K562 (cell line): ENCODE data around the gene CTNNB1.

ENCODE experiments used
- CBX2 ChIP-seq: fragments of 200-600 bp; sonication (generic); IDR thresholded peaks from one replicate; pipeline ENCODE4 v1.6.1; 2012; ENCODE audit warnings: mild to moderate bottlenecking, low read length, inconsistent platforms; ENCODE audit not compliant: insufficient read depth, poor library complexity, severe bottlenecking
- HCFC1 ChIP-seq: IDR thresholded peaks from 2 replicates; pipeline ENCODE4 v1.6.1; 2012; ENCODE audit warnings: low read depth, low read length, improper control_type of control experiment
- HDAC2 ChIP-seq: fragments of 450-650 bp; IDR thresholded peaks from 2 replicates; pipeline ENCODE4 v1.6.1; 2016; ENCODE audit warnings: mild to moderate bottlenecking
- KAT2B ChIP-seq: IDR thresholded peaks from one replicate; pipeline ENCODE4 v1.6.1; 2012; ENCODE audit warnings: low read depth, mild to moderate bottlenecking, control low read depth, inconsistent platforms, low read length, moderate library complexity
- RBBP5 ChIP-seq: fragments of 200-600 bp; sonication (generic); IDR thresholded peaks from 2 replicates; pipeline ENCODE4 v1.6.1; 2012; ENCODE audit warnings: borderline replicate concordance, mild to moderate bottlenecking, low read length, control low read depth, inconsistent platforms; ENCODE audit not compliant: insufficient read depth, poor library complexity, severe bottlenecking
- RBM15 ChIP-seq: fragments of 200-400 bp; formaldehyde crosslinking; IDR thresholded peaks from 2 replicates; pipeline ENCODE4 v1.6.1; 2018; ENCODE audit warnings: mild to moderate bottlenecking, low read length, moderate library complexity; ENCODE audit not compliant: insufficient read depth
- RCOR1 ChIP-seq, 2 experiments: IDR thresholded peaks; 2 replicates each; pipeline ENCODE4 v1.6.1; 2012; ENCODE audit warnings: low read depth in 2 of 2, low read length in 2 of 2, borderline replicate concordance in 1 of 2, improper control_type of control experiment in 1 of 2
- SPI1 ChIP-seq: IDR thresholded peaks from 2 replicates; pipeline ENCODE4 v1.6.1; 2011; ENCODE audit warnings: low read depth, low read length, control low read depth, borderline replicate concordance
- XRCC3 ChIP-seq: fragments of 450-650 bp; IDR thresholded peaks from 2 replicates; pipeline ENCODE4 v1.6.1; 2017; ENCODE audit warnings: mild to moderate bottlenecking, moderate library complexity
- ZC3H11A ChIP-seq: IDR thresholded peaks from 2 replicates; pipeline ENCODE4 v1.6.1; 2012; ENCODE audit warnings: low read depth, low read length, improper control_type of control experiment
- ZNF436 ChIP-seq: fragments of 250-450, 450-650 bp; sonication (Bioruptor Pico); formaldehyde crosslinking; IDR thresholded peaks from 2 replicates; pipeline ENCODE4 v1.7.0; 2020; ENCODE audit warnings: mild to moderate bottlenecking
- ZNF778 ChIP-seq: fragments of 450-650 bp; formaldehyde crosslinking; IDR thresholded peaks from 2 replicates; pipeline ENCODE4 v1.4.0; 2020; ENCODE audit warnings: mild to moderate bottlenecking, moderate library complexity
- TF ChIP-seq, protein P1 (sequence below): fragments of 450-650 bp; formaldehyde crosslinking; IDR thresholded peaks from 2 replicates; pipeline ENCODE4 v1.4.0; 2020; ENCODE audit warnings: mild to moderate bottlenecking, mixed read lengths
- TF ChIP-seq, protein P2 (sequence below), 3 experiments: IDR thresholded peaks in 2 of 3; conservative IDR thresholded peaks in 1 of 3; 2 replicates each; pipeline ENCODE4 v1.5.1; 2011 to 2012; ENCODE audit warnings: low read length in 3 of 3, mild to moderate bottlenecking in 3 of 3, control low read depth in 2 of 3, improper control_type of control experiment in 1 of 3, inconsistent platforms in 1 of 3, low read depth in 1 of 3, mixed read lengths in 1 of 3, moderate library complexity in 1 of 3; ENCODE audit not compliant: insufficient read depth in 2 of 3

DNA sequence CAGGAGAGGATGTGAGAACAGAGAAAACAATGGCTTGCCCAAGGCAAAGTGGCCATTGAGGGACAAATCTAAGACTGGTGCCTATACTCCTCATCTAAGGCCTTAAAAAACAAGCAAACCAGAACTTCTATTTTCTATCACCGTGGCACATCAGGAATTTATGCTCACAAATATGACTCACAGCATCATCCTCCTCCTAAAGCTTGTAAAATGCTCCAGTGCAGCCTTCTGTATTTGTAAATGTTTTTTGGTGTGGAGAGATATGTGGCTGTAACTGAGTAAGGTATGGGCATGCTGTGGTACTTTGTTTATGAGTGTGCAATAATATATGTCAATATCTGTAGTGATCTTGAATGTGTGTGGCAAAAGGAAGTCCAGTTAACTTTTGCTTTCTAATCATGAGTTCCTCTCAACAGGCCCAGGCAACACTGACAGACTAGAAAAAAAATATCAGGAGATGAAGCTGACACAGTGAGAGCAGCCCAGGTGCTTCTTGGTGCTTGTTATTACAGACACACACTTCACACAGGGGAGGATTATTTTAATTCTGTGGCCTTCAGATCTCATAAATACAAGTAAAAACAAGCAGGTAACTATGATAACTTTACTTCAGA lies 60.3 kb downstream of the CTNNB1 start:
- TF ChIP-seq KAT2B (no peak), HDAC2 (no peak), ZC3H11A (no peak), ZNF778 (CRISPR knock-in tag) (no peak), RBM15 (no peak), CBX2 (no peak), ZNF436 (CRISPR knock-in tag) (no peak), RCOR1 (IDR thresholded peaks at IDR 0.05; ENCODE audit: borderline replicate concordance in 1 of 2, low read depth in 2 of 2, low read length in 2 of 2) (no peak), HCFC1 (no peak), SPI1 (no peak), RBBP5 (no peak), XRCC3 (no peak)
- TF ChIP-seq, protein P1, sequence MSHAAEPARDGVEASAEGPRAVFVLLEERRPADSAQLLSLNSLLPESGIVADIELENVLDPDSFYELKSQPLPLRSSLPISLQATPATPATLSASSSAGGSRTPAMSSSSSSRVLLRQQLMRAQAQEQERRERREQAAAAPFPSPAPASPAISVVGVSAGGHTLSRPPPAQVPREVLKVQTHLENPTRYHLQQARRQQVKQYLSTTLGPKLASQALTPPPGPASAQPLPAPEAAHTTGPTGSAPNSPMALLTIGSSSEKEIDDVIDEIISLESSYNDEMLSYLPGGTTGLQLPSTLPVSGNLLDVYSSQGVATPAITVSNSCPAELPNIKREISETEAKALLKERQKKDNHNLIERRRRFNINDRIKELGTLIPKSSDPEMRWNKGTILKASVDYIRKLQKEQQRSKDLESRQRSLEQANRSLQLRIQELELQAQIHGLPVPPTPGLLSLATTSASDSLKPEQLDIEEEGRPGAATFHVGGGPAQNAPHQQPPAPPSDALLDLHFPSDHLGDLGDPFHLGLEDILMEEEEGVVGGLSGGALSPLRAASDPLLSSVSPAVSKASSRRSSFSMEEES (CRISPR knock-in tag), result no peak
- TF ChIP-seq, protein P2, sequence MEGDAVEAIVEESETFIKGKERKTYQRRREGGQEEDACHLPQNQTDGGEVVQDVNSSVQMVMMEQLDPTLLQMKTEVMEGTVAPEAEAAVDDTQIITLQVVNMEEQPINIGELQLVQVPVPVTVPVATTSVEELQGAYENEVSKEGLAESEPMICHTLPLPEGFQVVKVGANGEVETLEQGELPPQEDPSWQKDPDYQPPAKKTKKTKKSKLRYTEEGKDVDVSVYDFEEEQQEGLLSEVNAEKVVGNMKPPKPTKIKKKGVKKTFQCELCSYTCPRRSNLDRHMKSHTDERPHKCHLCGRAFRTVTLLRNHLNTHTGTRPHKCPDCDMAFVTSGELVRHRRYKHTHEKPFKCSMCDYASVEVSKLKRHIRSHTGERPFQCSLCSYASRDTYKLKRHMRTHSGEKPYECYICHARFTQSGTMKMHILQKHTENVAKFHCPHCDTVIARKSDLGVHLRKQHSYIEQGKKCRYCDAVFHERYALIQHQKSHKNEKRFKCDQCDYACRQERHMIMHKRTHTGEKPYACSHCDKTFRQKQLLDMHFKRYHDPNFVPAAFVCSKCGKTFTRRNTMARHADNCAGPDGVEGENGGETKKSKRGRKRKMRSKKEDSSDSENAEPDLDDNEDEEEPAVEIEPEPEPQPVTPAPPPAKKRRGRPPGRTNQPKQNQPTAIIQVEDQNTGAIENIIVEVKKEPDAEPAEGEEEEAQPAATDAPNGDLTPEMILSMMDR (IDR thresholded peaks at IDR 0.05 in 2 of 3, conservative IDR thresholded peaks at IDR 0.05 in 1 of 3; ENCODE audit: insufficient read depth in 2 of 3, low read depth in 1 of 3, low read length in 3 of 3), result no peak
